NCI-H1436 treated with DMSO at 0.1 percent for 48 hours (cell line): ENCODE data around the gene PCDHA1.

ENCODE experiments used
- DNase-seq: peaks from one replicate; lab custom pipeline; 2025; lab: John Stamatoyannopoulos, UW

PCDHA1 gene

DNA sequence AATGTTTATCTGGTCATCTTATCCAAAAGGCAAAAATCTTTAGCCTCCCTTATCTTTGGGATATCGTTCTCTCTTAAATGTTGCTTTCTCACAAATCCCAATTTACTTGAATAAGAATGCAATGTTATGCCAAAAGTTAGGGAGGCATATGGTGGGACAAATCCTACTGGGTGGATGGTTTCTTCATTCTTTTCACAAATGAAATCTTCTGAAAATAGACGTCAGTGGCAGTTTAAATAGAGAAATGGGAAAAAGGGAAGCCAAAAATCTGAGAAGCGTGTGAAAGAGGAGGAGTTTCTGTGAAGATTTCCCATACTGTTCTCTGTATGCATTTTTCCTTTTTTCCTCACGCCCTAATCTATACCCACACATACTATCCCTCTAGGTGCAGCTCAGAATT is 137.7 kb downstream of the PCDHA1 start:
- no peak for DNase-seq

- DNase-seq: no peak
Observed at GRCh38 chr5:140925806-140926442, 140.0 kb downstream of the PCDHA1 start, which contains the start of gene PCDHAC1. Gene PCDHAC1, plus strand, starts transcription at chr5:140926299. Its CDS starts 594 bp downstream, at chr5:140926893.

DNA sequence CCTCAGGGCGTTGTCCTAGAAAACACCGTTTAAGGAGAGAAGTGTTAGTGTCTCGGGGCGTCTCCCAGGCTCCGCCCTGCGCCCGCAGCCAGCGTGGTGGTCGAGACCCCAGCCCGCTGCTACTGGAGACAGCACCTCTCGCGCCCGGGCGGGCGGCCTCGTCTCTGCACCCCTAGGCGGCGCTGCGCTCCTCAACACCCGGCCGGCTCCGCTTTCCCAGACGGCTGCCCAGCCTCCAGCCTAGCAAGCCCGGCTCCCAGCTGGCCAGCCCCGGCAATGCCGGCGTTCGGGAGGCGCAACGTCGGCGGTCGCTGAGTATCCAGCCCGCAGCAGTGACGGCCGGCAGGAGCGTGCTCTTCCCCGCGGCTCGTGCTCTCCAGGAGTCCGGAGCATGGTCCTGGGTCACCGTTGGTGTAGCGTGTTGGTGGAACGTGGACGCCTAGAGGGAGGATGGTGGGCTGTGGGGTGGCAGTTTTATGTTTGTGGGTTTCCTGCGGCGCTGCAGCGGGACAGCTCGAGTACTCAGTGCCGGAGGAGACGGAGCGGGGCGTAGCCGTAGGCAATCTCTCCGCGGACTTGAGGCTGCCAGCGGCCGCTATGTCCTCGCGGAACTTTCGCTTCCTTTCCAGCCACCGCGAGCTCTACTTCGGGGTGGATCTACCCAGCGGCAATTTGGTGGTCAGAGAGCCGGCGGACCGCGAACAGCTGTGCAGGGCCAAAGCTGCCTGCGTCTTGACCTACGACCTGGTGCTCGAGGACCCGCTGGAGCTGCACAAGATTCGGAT is 140.7 kb downstream of the PCDHA1 start:
- DNase-seq: no peak

- no peak for DNase-seq
Observed at GRCh38 chr5:140927228-140927573, 141.3 kb downstream of the PCDHA1 start.

DNA sequence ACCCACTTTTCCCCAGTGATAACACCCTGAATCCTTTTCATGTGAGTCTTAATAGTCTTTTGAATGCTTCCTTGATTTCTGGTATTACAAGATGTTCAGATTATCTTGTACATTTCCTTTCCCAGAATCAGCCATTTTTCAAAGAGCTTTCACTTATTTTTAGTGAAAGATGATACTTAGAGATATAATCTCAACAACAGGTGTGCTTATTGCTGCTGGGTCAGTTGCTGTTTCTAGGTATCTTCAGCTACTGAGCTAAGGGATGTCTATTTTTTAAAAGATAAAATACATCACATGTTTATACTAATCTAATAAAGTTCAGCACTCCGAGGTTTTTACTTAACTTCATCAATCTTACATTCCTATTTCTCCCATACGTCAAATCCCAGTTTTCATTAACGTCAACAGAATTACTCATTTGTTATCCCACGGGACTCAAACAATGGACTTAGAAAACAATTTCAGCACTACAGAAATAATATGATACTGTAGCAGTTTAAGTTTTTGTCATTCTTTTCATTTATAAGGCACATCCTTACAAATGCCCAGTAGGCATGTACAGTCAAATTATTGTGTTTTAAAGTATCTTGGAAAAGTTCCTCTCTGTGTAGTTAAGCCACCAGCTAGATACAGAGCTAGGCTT is 149.1 kb downstream of the PCDHA1 start:
- no peak for DNase-seq

GRCh38 chr5:140946578-140946977 is 160.6 kb downstream of the PCDHA1 start:
- DNase-seq: no peak

DNA sequence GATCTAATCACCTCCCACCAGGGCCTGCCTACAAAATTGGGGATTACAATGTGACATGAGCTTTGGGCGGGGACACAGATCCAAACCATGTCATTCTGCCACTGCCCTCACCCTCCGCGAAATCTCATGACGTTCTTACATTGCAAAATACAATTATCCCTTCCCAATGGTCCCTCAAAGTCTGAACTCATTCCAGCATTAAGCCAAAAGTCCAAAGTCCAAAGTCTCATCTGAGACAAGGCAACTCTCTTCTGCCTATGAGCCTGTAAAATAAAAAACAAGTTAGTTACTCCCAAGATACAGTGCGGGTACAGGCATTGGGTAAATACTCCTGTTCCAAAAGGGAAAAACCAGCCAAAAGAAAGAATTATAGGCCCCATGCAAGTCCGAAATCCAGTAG is 165.7 kb downstream of the PCDHA1 start:
- DNase-seq: no peak

DNA sequence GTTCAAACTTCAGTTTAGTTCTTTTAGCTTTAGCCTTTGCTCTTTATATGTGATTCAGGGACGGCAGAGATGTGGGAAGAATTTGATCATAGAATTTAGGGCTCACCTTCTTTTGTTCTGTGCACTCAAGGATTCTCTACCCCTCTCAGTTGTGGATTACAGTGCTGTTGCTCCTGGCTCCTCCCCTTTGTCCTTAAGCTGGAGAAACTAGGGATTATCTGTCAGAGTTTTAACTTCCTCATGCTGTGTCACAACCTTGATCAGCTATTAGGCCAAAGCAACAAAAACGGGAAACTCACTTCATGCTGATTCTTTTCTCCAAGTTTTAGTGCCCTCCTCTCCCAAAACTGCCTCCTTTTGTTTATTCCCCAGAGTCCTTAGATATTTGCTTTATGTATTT is 167.3 kb downstream of the PCDHA1 start:
- DNase-seq: no peak

- no peak for DNase-seq
Observed at GRCh38 chr5:140962190-140962589, 176.2 kb downstream of the PCDHA1 start.

DNA sequence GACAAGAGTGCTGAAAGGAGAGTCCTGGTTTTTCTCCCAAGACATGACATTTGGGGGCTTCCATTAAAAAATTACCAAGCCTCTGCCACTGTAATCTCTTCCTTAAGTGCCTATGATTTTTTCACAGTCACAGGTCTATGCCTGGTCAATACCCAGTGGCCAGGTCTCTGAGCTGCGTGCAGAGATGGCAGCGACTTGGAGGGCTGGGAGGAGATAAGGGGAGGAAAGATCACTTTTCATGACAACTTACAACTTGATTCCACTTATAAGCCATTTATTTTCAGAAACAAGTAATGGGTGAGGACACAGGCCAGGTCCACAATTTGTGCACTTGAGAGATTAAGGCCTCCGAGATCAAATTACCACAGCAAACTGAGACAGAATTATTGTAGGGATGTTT is 178.4 kb downstream of the PCDHA1 start:
- no peak for DNase-seq

- DNase-seq: no peak
Observed at GRCh38 chr5:140965905-140966292, 180.0 kb downstream of the PCDHA1 start.

DNA sequence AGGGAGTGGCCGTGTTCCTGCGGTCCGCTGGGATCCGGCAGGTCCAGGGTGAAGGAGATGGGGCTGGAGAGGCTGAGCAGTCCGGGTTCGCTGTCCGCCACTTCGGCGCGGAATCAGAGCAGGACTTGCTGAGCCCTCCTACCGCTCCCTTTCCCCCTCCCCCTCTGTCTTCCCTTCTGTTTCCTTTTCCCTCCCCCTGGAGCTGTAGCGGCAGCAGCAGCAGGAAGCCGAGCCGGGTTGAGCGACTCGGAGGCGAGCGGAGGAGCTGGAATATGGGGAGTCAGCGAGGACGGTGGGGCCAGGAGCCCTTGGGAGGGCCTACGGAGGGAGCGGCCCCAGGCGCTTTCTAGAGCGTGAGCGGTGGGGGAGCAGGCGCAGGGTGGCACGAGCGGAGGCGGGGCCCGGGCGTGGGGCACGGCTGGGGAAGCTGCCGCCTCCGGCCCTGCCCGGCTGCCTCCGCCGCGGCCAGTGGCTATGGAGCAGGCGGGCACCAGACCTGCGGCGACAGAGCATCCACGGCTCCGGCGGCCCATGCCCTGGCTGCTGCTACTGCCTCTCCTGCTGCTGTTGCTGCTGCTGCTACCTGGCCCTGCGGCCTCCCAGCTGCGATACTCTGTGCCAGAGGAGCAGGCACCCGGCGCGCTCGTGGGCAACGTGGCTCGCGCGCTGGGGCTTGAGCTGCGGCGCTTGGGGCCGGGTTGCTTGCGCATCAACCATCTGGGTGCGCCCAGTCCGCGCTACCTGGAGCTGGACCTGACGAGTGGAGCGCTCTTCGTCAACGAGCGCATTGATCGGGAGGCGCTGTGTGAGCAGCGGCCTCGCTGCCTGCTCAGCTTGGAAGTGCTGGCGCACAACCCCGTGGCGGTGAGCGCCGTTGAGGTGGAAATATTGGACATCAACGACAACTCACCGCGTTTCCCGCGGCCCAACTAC is 180.6 kb downstream of the PCDHA1 start, which contains the start of gene PCDHAC2:
TSS of gene PCDHAC2 (plus strand) at position 184 of the 933 bp plus-strand sequence. CDS start at position 475, 291 bp downstream.
- no peak for DNase-seq

GRCh38 chr5:140967226-140967893 is 181.4 kb downstream of the PCDHA1 start:
- DNase-seq: no peak

- DNase-seq: no peak
Observed at GRCh38 chr5:140969880-140970279, 183.9 kb downstream of the PCDHA1 start.

DNA sequence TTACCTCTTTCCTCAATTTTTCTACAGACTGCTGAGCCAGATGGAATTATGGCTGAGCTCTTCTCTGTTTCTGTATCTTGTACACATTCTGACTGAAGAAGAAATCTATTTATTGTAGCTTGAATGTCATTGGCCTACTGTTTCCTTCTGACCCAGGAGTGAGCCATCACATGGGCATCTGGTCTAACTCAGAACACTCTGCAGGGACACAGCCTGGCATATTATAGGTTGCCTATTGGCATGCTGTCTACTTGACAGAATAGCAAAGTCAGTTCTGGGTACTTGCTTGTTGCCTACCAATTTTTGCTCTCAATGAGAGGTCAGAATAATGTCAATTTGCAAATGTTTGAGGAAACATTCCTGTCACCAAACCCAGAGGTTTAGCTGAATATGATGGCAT is 187.6 kb downstream of the PCDHA1 start:
- no peak for DNase-seq

DNA sequence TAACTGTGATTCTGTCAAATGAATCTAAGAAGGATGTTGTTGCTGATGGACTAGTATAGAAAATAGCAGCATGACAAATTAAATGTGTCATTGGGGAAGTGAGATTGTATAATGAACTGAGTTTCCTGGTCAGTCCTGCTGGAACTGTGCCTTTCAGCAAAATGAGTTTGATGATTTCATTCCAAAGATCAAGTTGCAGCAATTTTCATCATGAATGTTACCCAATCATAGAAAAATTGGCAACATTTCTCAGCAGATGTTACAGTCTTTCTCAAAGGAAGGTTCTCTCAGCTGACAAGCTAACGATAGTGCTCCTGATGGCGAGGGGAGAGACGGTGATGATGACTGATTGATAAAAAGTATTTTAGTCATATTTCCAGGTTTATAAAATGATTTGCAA is 191.1 kb downstream of the PCDHA1 start:
- DNase-seq: no peak

DNA sequence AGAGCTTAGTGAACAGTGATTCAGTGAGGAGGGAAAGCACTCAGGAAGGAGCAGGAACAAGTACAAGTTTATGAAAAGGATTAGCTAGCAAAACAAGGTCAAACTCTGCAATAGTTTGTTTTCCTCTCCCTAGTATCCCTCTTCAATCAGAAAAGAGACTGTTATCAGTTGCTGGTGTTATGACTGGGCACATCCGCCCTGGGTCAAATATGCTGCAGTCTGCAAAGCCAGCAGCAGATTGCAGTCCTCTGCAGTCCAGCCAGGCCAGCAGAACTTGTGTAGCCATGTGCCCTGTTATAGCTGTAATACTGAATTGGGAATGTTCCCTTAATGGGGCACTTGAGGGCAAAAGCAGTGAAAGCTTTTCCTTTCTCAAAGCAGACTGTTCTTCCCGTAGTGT is 192.3 kb downstream of the PCDHA1 start:
- DNase-seq: no peak

GRCh38 chr5:140978983-140979382 is 193.0 kb downstream of the PCDHA1 start:
- DNase-seq: no peak

DNA sequence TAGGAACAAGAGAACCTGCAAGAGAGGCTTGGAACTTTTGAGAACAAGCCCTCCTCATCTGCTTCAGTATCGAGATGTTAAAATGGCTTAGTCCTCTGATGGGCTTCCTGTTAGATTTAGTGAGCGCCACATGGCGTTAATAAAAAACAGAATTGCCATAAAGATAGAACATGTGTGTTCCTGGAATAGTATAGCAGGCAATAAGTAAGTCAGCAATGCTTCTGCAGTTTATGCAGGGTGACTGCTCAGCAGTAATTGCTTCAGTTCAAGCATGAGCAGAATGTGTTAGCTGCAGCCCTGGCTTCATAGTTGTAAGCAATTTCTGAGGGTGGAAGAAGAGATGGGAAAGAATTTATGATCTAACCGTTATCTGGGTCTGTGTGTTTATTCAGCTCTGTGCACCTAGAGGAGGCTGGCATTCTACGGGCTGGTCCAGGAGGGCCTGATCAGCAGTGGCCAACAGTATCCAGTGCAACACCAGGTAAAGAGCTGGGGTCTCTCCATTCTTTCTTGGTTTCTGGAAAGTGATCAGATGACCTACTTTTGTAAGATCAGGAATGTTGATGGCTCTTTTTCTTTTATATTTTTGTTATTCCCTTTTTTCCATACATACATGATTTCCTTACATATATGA is 196.3 kb downstream of the PCDHA1 start:
- no peak for DNase-seq

- DNase-seq: no peak
Observed at GRCh38 chr5:140986117-140986521, 200.2 kb downstream of the PCDHA1 start.

DNA sequence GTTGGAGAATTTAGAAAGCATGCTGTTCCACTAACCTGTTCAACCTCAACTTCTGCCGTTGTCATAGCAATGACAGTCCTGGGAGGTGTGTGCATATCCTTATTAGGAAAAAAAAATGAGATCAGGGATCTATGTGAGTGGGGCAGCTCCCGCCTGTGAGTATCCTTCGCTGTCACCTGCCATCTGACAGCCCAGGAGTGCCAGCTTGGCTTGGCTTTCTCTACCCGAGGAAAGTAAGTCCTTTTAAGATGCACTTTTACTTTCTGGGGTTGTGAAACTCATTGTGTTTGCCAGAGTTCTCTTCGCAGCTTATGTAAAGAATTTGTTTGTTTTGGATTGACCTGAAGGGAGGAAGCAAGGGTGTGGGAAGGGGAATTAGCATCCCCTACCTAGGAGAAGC is 202.2 kb downstream of the PCDHA1 start:
- no peak for DNase-seq
